ENCODE data around the gene BRCA2. TPM values are rescaled to one million over a fixed set of nuclear protein-coding genes. Genes with fewer than 3 reads are reported as not detected.

The BRCA2 gene
- total RNA-seq, 1 donor from 2014 or later: 3.4 TPM

- DNase-seq (ENCODE audit: low read depth) (no peak), FAIRE-seq (no peak)
- Histone ChIP-seq H3K36me3 (ENCODE audit: insufficient read depth, low read length) (no peaks in the 10 kb centered on the region), H3K4me3 (ENCODE audit: insufficient read depth, low read depth, low read length) (peak overlapping the region; percentile 71), H3K9ac (ENCODE audit: low read length) (peak overlapping the region; percentile 75), H3K27me3 (ENCODE audit: insufficient read depth, low read length) (no peaks in the 10 kb centered on the region), H4K20me1 (ENCODE audit: insufficient read depth, low read length) (no peaks in the 10 kb centered on the region), H3K79me2 (ENCODE audit: insufficient read depth, low read length) (no peaks in the 10 kb centered on the region), H3K4me2 (ENCODE audit: low read length) (peak overlapping the region; percentile 93), H3K4me1 (ENCODE audit: insufficient read depth, low read length) (peaks cover 5% of the 10 kb centered on the region), H3K27ac (ENCODE audit: low read depth, low read length) (no peak overlapping the region), H2AFZ (ENCODE audit: low read depth, low read length) (peak overlapping the region; percentile 49), H3K9me3 (ENCODE audit: insufficient read depth, low read depth, low read length) (no peaks in the 10 kb centered on the region)
- H3K9me3 Mint-ChIP-seq (ENCODE audit: unreplicated experiment): peaks cover 1% of the 10 kb centered on the region
- peaks cover 6% of the 10 kb centered on the region for H3K4me1 Mint-ChIP-seq (ENCODE audit: low read depth, unreplicated experiment)
- peak overlapping the region; percentile 71 for H3K4me3 Mint-ChIP-seq (ENCODE audit: unreplicated experiment)
- peak overlapping the region; percentile 77 for H3K27ac Mint-ChIP-seq (ENCODE audit: unreplicated experiment)
- TF ChIP-seq EZH2 (IDR thresholded peaks at IDR 0.05; ENCODE audit: insufficient read depth, low read length) (no peak), CTCF (IDR thresholded peaks at IDR 0.05; ENCODE audit: insufficient read depth, low read depth, low read length) (no peak)
- H3K27me3 Mint-ChIP-seq (ENCODE audit: low read depth, unreplicated experiment): peaks cover 4% of the 10 kb centered on the region
- H3K36me3 Mint-ChIP-seq (ENCODE audit: low read depth, unreplicated experiment): peaks cover 19% of the 10 kb centered on the region
Measured at GRCh38 chr13:32426990-32427851, 111.9 kb downstream of the BRCA2 start.

GRCh38 chr13:32427852-32428580 lies 112.7 kb downstream of the BRCA2 start, which contains the start of gene N4BP2L1:
Gene N4BP2L1, minus strand, starts transcription at chr13:32428130. Its CDS starts 48 bp downstream, at chr13:32428082.
- H3K27ac Mint-ChIP-seq (ENCODE audit: unreplicated experiment): peak within 1 kb of the TSS; percentile 63

More at GRCh38 chr13:32427852-32428580, 112.7 kb downstream of the BRCA2 start, which contains the start of gene N4BP2L1:
- Histone ChIP-seq H3K27ac (ENCODE audit: low read depth, low read length) (no peak within 1 kb of the TSS), H3K9me3 (ENCODE audit: insufficient read depth, low read depth, low read length) (no peaks in the 10 kb centered on the region), H4K20me1 (ENCODE audit: insufficient read depth, low read length) (no peaks in the 10 kb centered on the region), H3K27me3 (ENCODE audit: insufficient read depth, low read length) (no peaks in the 10 kb centered on the region), H3K79me2 (ENCODE audit: insufficient read depth, low read length) (no peaks in the 10 kb centered on the region), H3K4me3 (ENCODE audit: insufficient read depth, low read depth, low read length) (peak within 1 kb of the TSS; percentile 71), H3K36me3 (ENCODE audit: insufficient read depth, low read length) (no peaks in the 10 kb centered on the region), H3K4me1 (ENCODE audit: insufficient read depth, low read length) (peaks cover 5% of the 10 kb centered on the region), H3K4me2 (ENCODE audit: low read length) (peak within 1 kb of the TSS; percentile 93), H2AFZ (ENCODE audit: low read depth, low read length) (peak within 1 kb of the TSS; percentile 72), H3K9ac (ENCODE audit: low read length) (peak within 1 kb of the TSS; percentile 75)
- Mint-ChIP-seq H3K27me3 (ENCODE audit: low read depth, unreplicated experiment) (peaks cover 4% of the 10 kb centered on the region), H3K4me1 (ENCODE audit: low read depth, unreplicated experiment) (peaks cover 10% of the 10 kb centered on the region), H3K9me3 (ENCODE audit: unreplicated experiment) (peaks cover 1% of the 10 kb centered on the region), H3K4me3 (ENCODE audit: unreplicated experiment) (peak within 1 kb of the TSS; percentile 74), H3K36me3 (ENCODE audit: low read depth, unreplicated experiment) (peaks cover 20% of the 10 kb centered on the region)
- DNase-seq (ENCODE audit: low read depth) (no peak), FAIRE-seq (no peak)
- TF ChIP-seq CTCF (IDR thresholded peaks at IDR 0.05; ENCODE audit: insufficient read depth, low read depth, low read length) (no peak), EZH2 (IDR thresholded peaks at IDR 0.05; ENCODE audit: insufficient read depth, low read length) (no peak)
